Fibroblast of lung (primary cell): ENCODE results near the gene WDR46. TPM values are rescaled to one million over a fixed set of nuclear protein-coding genes. Genes with fewer than 3 reads are reported as not detected.
A peak's percentile ranks its signal among the peaks of the same experiment; 100 is the strongest.
"Not testable (repeated sequence)": the region's sequence is repeated elsewhere in the genome, so short reads cannot be mapped to it uniquely, and the experiment has no call there.

Source experiments
- DNase-seq, 2 donors: peaks; one replicate each; pipeline versions ENCODE4 v3.0.0 to v3.0.0-alpha.2; 2010; ENCODE audit warnings: low read depth in 2 of 2
- H2AFZ ChIP-seq: 2 replicates; pipeline ENCODE4 v1.5.1; 2012; ENCODE audit warnings: low read length, control low read depth, inconsistent platforms
- H3K27ac ChIP-seq: 2 replicates; pipeline ENCODE4 v1.5.1; 2011; ENCODE audit warnings: low read length, control low read depth; ENCODE audit not compliant: insufficient read depth
- H3K27me3 ChIP-seq: 2 replicates; pipeline ENCODE4 v1.5.1; 2011; ENCODE audit warnings: mild to moderate bottlenecking, low read length; ENCODE audit not compliant: control insufficient read depth, insufficient read depth
- H3K36me3 ChIP-seq: 2 replicates; pipeline ENCODE4 v1.5.1; 2011; ENCODE audit warnings: low read length; ENCODE audit not compliant: control insufficient read depth, insufficient read depth
- H3K4me1 ChIP-seq: 2 replicates; pipeline ENCODE4 v1.5.1; 2011; ENCODE audit warnings: low read length; ENCODE audit not compliant: control insufficient read depth, insufficient read depth; ENCODE audit errors: extremely low read depth
- H3K4me2 ChIP-seq: 2 replicates; pipeline ENCODE4 v1.5.1; 2011; ENCODE audit warnings: low read length, control low read depth; ENCODE audit not compliant: insufficient read depth; ENCODE audit errors: extremely low read depth
- H3K4me3 ChIP-seq, 4 experiments: fragments of 200-600 bp in 1 of 4; sonication (generic) in 1 of 4; replicated peaks in 1 of 4; 2 replicates each; pipeline ENCODE4 v1.5.1; 2011 to 2016; ENCODE audit warnings: low read length in 4 of 4, low read depth in 3 of 4, mild to moderate bottlenecking in 3 of 4, control low read depth in 2 of 4, inconsistent platforms in 1 of 4, mixed read lengths in 1 of 4; ENCODE audit not compliant: insufficient read depth in 1 of 4; ENCODE audit errors: control extremely low read depth in 1 of 4
- H3K79me2 ChIP-seq: 2 replicates; pipeline ENCODE4 v1.5.1; 2012; ENCODE audit warnings: mild to moderate bottlenecking, low read length, inconsistent platforms; ENCODE audit not compliant: control insufficient read depth, insufficient read depth
- H3K9ac ChIP-seq: 2 replicates; pipeline ENCODE4 v1.5.1; 2011; ENCODE audit warnings: mild to moderate bottlenecking, low read length, control low read depth; ENCODE audit not compliant: insufficient read depth
- H3K9me3 ChIP-seq: 2 replicates; pipeline ENCODE4 v1.5.1; 2012; ENCODE audit warnings: low read depth, low read length; ENCODE audit not compliant: control insufficient read depth, insufficient read depth
- H4K20me1 ChIP-seq: 2 replicates; pipeline ENCODE4 v1.5.1; 2011; ENCODE audit warnings: low read length; ENCODE audit not compliant: control insufficient read depth, insufficient read depth; ENCODE audit errors: extremely low read depth
- EZH2 ChIP-seq: IDR thresholded peaks from 2 replicates; pipeline ENCODE4 v1.5.1; 2012; ENCODE audit warnings: low read length, control low read depth, mild to moderate bottlenecking; ENCODE audit errors: missing control alignments
- polyA plus RNA-seq, 2 donors: library from polyadenylated mRNA; depleted of rRNA in 1 of 2; stranded (reverse) in 1 of 2; unstranded in 1 of 2; fragments of >200 nt; gene quantifications; 2 replicates each; pipeline ENCODE4 v1.2.1, GENCODE V29; 2011 to 2012; ENCODE audit warnings: missing spikeins in 1 of 2
- total RNA-seq: library from RNA; depleted of rRNA; stranded (reverse); fragments of >200 nt; gene quantifications from 2 replicates; pipeline ENCODE4 v1.2.1, GENCODE V29; 2014
- TF ChIP-seq, protein P1 (sequence below), 2 donors: IDR thresholded peaks in 1 of 2; conservative IDR thresholded peaks in 1 of 2; 1 replicate in 1 of 2; 2 replicates in 1 of 2; pipeline ENCODE4 v1.5.1; 2011 to 2012; ENCODE audit warnings: low read length in 2 of 2, control low read depth in 1 of 2, inconsistent platforms in 1 of 2, low read depth in 1 of 2, mild to moderate bottlenecking in 1 of 2

Gene WDR46
- total and polyA plus RNA-seq, 2 donors (not counting 1 experiment from before 2014, with no cell fraction given): 31.1 to 55.2 TPM

DNA sequence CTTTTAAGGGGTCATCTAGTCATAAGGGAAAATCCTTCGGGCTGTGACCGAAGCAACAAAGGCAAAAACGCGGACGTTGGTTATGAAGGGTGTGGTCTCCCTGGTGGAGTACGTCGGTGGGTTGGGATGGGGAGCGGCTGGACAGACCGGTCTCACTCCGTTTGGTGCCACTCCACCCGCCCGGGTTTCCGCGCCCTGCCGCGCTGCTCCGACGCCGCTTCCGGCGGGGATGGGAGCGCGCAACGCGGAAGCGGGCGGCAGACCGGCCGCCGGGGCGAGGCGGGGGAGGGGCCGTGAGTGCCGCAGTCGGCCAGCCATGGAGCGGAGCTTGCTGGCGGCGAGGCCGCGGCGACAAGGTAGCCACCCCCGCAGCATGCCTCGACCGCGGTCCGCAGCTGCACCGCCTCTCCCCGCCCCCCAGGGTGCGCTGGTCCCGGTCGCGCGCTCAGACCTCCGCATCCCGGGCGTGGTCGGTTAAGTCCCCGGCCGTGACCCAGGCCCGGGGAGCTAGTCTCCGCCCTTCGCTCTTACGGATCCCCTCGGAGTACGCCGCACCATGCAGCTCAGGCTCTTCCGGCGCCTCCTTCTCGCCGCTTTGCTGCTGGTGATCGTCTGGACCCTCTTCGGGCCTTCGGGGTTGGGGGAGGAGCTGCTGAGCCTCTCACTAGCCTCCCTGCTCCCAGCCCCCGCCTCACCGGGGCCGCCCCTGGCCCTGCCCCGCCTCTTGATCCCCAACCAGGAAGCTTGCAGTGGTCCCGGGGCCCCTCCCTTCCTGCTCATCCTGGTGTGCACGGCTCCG is 12.0 kb downstream of the WDR46 start, which contains the start of gene B3GALT4:
B3GALT4 (plus strand) TSS at position 260 of the 799 bp plus-strand sequence; CDS start at position 557, 297 bp downstream.
- Histone ChIP-seq H3K4me1 (peaks cover 19% of the 10 kb centered on the region), H3K9ac (peak within 1 kb of the TSS; percentile 52), H3K36me3 (peaks cover 35% of the 10 kb centered on the region), H3K27me3 (no peaks in the 10 kb centered on the region), H2AFZ (no peak within 1 kb of the TSS), H3K4me2 (peak within 1 kb of the TSS; percentile 70), H4K20me1 (no peaks in the 10 kb centered on the region), H3K9me3 (no peaks in the 10 kb centered on the region), H3K79me2 (peaks cover 39% of the 10 kb centered on the region), H3K27ac (peak within 1 kb of the TSS; percentile 67), H3K4me3 (peak within 1 kb of the TSS; percentile 18 to 59 (median 46))
- DNase-seq: peak; percentile 69 to 75
- no peak for TF ChIP-seq EZH2
- TF ChIP-seq, protein P1, sequence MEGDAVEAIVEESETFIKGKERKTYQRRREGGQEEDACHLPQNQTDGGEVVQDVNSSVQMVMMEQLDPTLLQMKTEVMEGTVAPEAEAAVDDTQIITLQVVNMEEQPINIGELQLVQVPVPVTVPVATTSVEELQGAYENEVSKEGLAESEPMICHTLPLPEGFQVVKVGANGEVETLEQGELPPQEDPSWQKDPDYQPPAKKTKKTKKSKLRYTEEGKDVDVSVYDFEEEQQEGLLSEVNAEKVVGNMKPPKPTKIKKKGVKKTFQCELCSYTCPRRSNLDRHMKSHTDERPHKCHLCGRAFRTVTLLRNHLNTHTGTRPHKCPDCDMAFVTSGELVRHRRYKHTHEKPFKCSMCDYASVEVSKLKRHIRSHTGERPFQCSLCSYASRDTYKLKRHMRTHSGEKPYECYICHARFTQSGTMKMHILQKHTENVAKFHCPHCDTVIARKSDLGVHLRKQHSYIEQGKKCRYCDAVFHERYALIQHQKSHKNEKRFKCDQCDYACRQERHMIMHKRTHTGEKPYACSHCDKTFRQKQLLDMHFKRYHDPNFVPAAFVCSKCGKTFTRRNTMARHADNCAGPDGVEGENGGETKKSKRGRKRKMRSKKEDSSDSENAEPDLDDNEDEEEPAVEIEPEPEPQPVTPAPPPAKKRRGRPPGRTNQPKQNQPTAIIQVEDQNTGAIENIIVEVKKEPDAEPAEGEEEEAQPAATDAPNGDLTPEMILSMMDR (conservative IDR thresholded peaks at IDR 0.05 in 1 of 2, IDR thresholded peaks at IDR 0.05 in 1 of 2; ENCODE audit: low read depth in 1 of 2, low read length in 2 of 2): peak; percentile 33 to 37

DNA sequence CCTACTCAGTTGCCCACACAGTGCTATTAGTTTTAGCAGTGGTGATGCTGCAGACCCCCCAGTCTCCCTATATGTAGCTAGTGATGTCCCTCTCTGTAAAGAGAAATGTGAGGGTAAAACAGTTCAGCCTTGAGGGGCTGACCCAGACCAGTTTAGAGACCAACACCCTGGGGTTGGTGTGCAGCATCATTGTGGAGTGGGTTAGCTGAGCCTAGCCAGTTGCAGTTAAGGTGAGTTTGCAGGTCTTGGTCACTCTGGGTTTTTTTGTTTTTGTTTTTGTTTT is 12.5 kb downstream of the WDR46 start:
- Histone ChIP-seq H4K20me1 (no peaks in the 10 kb centered on the region), H3K4me3 (peak overlapping the region; percentile 18 to 59 (median 46)), H2AFZ (no peak overlapping the region), H3K9me3 (no peaks in the 10 kb centered on the region), H3K36me3 (peaks cover 34% of the 10 kb centered on the region), H3K27me3 (no peaks in the 10 kb centered on the region), H3K4me1 (peaks cover 19% of the 10 kb centered on the region), H3K79me2 (peaks cover 41% of the 10 kb centered on the region), H3K27ac (peak overlapping the region; percentile 67), H3K9ac (peak overlapping the region; percentile 52), H3K4me2 (peak overlapping the region; percentile 55)
- TF ChIP-seq EZH2: no peak
- TF ChIP-seq, protein P1 (conservative IDR thresholded peaks at IDR 0.05 in 1 of 2, IDR thresholded peaks at IDR 0.05 in 1 of 2; ENCODE audit: low read depth in 1 of 2, low read length in 2 of 2): no peak
- peak in 1 of 2 donors; percentile 4 for DNase-seq

DNA sequence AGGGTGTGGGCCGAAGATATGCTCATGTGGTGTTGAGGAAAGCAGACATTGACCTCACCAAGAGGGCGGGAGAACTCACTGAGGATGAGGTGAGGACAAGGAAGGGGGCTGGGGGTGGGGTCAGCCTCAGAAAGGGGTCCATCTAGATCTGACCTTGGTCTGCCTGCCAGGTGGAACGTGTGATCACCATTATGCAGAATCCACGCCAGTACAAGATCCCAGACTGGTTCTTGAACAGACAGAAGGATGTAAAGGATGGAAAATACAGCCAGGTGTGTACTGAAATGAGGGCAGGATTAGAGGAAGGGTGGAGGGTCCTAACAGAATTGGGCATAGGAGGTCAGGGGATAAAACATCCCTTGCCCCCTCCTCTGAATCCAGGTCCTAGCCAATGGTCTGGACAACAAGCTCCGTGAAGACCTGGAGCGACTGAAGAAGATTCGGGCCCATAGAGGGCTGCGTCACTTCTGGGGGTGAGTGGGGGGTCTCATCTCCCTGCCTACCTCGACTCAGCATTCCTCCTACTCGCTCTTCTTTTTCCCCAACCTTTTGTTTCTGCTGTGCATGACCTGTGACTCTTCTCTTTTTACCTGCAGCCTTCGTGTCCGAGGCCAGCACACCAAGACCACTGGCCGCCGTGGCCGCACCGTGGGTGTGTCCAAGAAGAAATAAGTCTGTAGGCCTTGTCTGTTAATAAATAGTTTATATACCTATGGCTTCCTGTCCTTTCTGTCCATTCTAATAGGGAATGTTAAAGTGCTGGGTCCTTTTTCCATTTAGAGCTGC is 13.1 kb downstream of the WDR46 start:
- not testable (repeated sequence) for H3K27me3 ChIP-seq, H3K9ac ChIP-seq, DNase-seq, H3K9me3 ChIP-seq, H2AFZ ChIP-seq, H4K20me1 ChIP-seq
- Histone ChIP-seq H3K4me3 (peak overlapping the region in 3 of 4 experiments; percentile 37 to 59 (median 54)), H3K79me2 (peaks cover 45% of the 10 kb centered on the region), H3K27ac (peak overlapping the region; percentile 67), H3K4me1 (peaks cover 19% of the 10 kb centered on the region), H3K4me2 (peak overlapping the region; percentile 70), H3K36me3 (peaks cover 34% of the 10 kb centered on the region)
